ENCODE results near the gene TRMT1. TPM values are rescaled to one million over a fixed set of nuclear protein-coding genes. Genes with fewer than 3 reads are reported as not detected.

The TRMT1 gene
- total RNA-seq, 1 donor from 2014 or later: 49.9 TPM

DNA sequence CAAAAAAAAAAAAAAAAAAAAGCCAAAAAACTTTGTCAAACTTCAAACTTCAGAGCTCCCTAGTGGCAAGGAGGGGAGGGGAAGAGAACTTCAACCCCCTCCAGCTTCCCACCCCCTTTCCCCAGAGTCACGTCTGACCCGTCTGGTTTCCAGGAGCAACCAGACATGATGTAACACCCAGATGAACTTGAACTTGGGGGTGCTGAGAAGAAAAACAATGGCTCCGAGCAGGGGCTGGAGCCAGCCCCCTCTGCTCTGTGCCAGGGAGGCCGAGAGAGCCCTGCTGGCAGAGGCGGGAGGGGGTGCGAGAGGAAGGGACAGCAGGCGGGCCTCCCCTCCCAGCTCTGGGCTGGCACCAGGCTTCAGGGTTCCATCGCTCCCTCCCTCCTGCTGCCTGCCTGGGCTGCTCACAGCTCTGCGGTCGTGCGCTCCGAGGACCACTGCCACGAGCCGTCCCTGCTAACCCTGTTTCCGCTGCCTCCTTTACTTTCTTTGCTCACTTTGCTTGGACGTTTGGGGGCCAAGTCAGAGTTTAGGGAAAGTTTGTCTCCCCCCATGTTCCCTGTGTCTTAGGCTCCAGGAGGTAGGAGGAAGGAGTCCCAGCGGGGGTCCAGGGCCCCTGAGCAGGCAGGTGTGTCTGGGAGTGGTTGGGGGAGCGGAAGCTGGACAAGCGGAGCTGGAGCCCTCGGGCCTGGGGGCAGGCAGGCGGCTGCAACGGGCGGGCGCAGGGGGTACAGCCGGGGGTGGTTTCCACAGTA is 25.0 kb downstream of the TRMT1 start:
- DNase-seq (ENCODE audit: low read depth): no peak
- no peak overlapping the region for H3K4me3 ChIP-seq (ENCODE audit: low read depth, low read length)
- TF ChIP-seq, protein P1, sequence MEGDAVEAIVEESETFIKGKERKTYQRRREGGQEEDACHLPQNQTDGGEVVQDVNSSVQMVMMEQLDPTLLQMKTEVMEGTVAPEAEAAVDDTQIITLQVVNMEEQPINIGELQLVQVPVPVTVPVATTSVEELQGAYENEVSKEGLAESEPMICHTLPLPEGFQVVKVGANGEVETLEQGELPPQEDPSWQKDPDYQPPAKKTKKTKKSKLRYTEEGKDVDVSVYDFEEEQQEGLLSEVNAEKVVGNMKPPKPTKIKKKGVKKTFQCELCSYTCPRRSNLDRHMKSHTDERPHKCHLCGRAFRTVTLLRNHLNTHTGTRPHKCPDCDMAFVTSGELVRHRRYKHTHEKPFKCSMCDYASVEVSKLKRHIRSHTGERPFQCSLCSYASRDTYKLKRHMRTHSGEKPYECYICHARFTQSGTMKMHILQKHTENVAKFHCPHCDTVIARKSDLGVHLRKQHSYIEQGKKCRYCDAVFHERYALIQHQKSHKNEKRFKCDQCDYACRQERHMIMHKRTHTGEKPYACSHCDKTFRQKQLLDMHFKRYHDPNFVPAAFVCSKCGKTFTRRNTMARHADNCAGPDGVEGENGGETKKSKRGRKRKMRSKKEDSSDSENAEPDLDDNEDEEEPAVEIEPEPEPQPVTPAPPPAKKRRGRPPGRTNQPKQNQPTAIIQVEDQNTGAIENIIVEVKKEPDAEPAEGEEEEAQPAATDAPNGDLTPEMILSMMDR (conservative IDR thresholded peaks at IDR 0.05; ENCODE audit: low read depth, low read length): no peak

DNA sequence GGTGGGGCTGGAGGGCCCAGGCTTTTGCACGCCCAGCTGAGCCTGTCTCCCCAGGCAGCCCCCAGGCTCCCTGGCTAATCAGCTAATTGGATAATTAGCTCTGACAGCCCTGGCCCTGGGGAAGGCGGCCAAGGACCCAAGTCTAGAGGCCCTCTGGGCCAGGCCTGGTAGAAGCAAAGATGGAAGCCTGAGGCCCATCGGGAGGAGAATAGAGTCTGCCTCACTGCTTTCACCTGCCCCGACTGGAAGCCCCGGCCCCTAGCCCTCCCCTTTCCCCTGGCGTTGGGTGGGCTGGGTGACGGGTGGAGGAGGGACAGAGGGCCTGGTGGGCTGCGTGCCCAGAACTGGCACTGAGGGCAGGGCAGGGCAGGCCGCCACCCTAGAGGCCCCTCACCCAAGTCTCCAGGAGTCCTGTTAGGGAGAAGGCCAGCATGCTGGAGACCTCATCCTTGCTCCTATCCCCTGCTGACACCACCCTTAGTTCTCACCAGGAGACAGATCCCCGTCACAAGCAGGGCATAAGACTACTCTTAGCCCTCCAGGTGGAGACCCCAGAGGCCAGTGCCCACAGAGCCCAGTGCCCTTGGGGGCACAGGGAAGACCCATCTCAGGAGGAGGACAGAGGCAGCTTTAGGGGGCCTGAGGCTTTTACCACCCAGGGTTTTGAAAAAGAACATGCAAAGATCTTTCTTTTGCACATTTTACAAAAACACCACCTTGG is 25.9 kb downstream of the TRMT1 start:
- H3K4me3 ChIP-seq (ENCODE audit: low read depth, low read length): no peak overlapping the region
- TF ChIP-seq, protein P1 (conservative IDR thresholded peaks at IDR 0.05; ENCODE audit: low read depth, low read length): no peak
- no peak for DNase-seq (ENCODE audit: low read depth)

DNA sequence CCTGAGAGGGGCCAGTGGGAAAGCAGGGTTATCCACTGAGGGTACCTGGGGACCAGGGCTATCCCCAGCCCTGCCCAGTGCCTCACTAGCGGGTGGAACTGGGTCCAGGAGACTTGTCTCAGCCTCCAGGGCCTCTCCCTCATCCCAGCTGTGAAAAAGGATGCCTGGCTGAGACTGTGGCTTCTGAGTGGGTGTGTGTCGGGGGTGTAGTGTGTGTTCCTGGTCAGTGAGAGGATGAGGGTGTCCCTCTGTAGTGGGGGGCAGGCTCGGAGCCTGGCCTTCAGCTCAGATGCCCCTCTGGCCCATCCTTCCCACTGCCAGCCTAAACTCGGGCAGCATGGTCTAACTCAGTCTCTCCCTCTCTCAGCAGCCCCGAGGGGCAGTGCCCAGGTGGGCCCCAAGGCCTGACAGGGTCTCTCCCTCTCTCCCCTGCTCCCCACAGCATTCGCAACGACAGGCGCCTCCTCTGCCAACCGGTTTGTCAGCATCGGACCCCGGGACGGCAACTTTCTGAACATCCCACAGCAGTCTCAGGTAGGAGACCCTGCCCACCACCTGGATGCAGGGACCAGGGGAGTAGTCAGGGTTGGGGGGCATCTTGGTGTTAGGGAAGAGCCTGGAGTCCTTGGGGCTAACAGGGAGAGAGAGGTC is 26.6 kb downstream of the TRMT1 start:
- DNase-seq (ENCODE audit: low read depth): no peak
- no peak overlapping the region for H3K4me3 ChIP-seq (ENCODE audit: low read depth, low read length)
- TF ChIP-seq, protein P1 (conservative IDR thresholded peaks at IDR 0.05; ENCODE audit: low read depth, low read length): no peak

DNA sequence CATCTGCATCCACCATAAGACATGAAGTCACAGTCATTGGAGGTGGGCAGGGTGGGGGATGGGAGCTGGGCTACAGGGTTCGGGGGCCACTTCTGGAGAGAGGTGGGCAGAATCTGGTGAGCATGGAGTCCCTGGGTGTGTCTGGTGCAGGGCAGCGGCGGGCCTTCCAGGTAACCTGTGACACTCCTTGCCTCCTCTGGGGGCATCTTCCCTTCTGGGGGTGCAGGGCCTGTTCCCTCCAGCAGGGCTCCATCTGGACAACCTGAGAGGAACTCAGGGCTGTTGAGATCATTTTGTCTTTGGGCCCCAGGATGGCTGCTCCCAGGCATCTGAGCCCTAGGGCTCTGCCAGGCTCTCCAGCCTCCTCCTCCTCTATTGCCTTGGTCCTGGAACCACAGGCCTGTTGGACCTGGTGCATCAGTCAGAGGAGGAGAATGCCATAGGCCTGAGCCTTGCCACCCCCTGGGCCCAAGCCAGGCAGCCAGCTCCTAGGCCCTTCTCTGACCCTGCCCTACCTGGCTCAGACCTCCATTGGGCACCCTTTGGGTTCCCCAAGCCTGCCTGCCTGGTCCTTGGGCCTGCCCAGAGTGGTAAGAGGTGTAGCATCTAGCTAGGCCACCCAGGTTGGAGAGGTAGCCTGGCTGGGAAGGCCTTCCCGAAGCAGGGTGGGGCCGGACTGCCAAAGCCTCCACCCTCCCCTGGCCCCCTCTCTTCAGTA is 27.2 kb downstream of the TRMT1 start:
- TF ChIP-seq, protein P1 (conservative IDR thresholded peaks at IDR 0.05; ENCODE audit: low read depth, low read length): peak; percentile 44
- H3K4me3 ChIP-seq (ENCODE audit: low read depth, low read length): no peak overlapping the region
- DNase-seq (ENCODE audit: low read depth): no peak

DNA sequence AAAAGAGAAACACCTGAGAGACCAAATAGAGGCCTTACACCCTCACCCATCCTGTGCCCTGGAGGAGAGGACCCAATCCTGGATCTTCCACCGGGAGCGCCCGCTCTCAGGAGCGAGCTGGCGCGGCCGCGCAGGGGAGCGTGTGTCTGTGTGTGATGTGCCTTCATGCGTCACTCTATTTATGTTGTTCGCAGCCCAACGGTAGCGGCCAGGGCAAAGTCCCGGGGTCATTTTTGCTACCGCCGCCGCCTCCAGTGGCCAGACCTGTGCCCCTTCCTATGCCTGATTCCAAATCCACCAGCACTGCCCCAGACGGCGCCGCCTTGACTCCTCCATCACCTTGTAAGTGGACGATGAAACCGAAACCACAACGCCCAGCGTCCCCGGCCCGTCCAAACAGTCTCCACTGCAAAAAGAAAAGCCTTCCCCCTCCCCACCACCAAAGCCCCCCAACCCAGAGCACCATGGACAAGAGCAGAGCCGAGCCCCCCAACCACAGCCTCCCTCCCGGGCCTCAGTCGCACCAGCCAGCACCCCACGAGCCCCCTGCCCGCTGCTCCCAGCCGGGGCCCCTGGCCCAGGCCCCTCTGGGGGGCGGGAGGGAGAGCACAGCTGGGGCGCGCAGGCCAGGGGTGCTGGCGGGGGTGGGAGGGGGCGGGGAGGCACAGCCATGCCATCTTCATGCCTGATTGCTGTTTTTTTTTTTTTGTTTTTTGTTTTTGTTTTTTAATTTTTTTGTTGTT is 28.6 kb downstream of the TRMT1 start:
- DNase-seq (ENCODE audit: low read depth): no peak
- peak overlapping the region; percentile 51 for H3K4me3 ChIP-seq (ENCODE audit: low read depth, low read length)
- TF ChIP-seq, protein P1 (conservative IDR thresholded peaks at IDR 0.05; ENCODE audit: low read depth, low read length): no peak

DNA sequence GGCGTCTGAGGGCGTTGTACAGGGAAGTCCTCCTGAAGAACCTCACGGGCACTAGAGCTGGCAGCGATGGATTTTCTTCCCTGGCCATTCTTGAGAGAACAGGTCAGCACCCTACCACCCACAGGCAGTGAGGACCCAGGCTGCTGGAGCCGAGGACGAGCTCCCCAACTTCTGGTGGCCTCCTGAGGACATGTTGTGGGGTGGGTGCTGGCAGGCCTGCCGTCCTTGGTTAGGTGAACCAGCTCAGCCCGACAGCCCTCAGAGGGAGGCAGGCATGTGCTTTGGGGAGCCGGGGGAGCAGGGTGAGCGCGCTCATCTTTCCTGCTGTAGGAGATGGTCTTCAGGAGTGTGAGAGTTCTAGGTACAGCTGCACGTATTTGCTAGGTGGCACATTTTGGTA is 29.2 kb downstream of the TRMT1 start:
- no peak for DNase-seq (ENCODE audit: low read depth)
- TF ChIP-seq, protein P1 (conservative IDR thresholded peaks at IDR 0.05; ENCODE audit: low read depth, low read length): no peak

More for the DNA sequence above, 29.2 kb downstream of the TRMT1 start:
- no peak overlapping the region for H3K4me3 ChIP-seq (ENCODE audit: low read depth, low read length)

Data from epithelial cell of proximal tubule (primary cell).